ENCODE data around the gene POTEM.
"Not testable (repeated sequence)": the region's sequence is repeated elsewhere in the genome, so short reads cannot be mapped to it uniquely, and the experiment has no call there.

The POTEM gene

DNA sequence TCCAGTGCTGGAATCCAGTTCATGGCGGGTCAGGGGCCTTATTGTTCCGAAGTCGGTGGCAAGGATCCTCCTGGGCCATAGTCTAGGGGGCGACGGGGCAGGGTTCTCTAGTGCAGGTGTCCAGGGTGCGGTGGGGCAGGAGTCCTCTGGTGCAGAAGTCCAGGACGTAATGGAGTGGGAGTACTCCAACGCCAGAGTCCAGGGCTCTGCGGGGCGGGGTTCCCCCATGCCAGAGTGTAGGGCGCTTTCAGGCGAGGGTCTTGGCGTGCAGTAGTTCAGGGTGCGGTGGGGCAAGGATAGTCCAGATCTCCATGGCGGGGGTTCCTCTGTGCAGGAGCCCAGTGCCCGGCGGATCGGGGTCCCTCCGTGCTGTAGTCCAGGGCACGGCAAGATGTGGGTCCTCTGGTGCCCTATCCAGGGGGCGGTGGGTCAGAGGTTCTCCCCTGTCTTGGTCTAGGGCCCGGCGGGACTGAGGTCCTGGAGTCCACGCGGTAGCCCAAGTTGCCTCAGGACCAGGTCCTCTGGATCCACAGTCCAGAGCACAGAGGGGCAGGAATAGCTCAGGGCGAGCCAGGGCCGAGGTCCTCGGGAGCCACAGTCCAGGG, 70.9 kb downstream of the POTEM start:
- not testable (repeated sequence) for DNase-seq

DNA sequence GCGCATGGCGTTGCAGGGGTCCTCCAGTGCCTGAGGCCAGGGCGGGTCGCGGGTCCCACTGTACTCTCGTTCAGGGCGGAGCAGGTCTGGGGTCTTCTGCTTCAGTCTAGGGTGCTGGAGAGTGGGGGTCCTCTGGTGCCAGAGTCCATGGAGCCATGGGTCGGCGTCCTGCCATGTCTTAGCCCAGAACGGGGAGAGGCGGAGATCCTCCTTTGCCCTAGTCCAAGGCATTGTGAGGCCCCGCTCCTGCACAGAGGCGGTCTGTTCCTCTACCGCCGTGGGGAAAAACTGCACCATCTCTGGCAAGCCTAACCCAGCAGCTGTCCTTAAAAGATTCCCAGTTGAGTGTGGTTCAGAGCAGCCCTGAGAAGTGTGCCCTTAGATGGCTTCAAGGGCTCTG, 71.6 kb downstream of the POTEM start:
- not testable (repeated sequence) for DNase-seq

DNA sequence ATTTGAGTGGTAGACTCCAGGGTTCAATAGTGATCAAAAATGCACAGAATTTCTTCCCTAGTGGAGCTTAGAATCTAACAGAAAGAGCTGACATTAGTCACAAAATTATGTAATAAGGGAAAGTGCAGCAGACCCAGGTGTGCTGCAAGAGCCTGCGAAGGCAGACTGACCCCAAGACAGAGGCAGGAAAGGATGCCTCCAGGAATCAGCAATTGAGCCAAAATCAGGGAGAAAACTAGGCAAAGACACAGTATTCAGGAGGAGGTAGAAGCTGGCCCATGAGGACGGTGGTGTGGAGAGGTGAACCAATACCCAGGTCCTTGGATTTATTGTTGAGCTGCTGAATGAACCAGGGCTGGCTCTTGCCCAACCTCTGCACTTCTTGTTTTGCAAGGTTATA, 76.2 kb downstream of the POTEM start:
- DNase-seq, result not testable (repeated sequence)
